OCI-LY7 (cell line): ENCODE results near the gene ACADVL. TPM values are rescaled to one million over a fixed set of nuclear protein-coding genes. Genes with fewer than 3 reads are reported as not detected.

Experiments
- BruUV-seq: library from RNA; stranded (reverse); fragments of 400-500 nt; replicated peaks from 2 replicates; lab custom pipeline; 2021; lab: Mats Ljungman, UMichigan
- CTCF ChIA-PET: fragments of 300-600 bp; sonication (Branson Sonifier 250); formaldehyde crosslinking; loops from one replicate; lab custom pipeline; 2022; ENCODE audit warnings: antibody characterized with exemption; ENCODE audit not compliant: unreplicated experiment; lab: Charles Lee
- POLR2A ChIA-PET: fragments of 300-600 bp; sonication (Branson Sonifier 250); formaldehyde crosslinking; loops from one replicate; lab custom pipeline; 2022; ENCODE audit warnings: antibody characterized with exemption; lab: Charles Lee
- DNase-seq: peaks from one replicate; pipeline ENCODE4 v3.0.0-alpha.2; 2015; ENCODE audit warnings: low spot score
- H2AFZ ChIP-seq: fragments of 200-600 bp; sonication (generic), shearing (Covaris generic); 2 replicates; pipeline ENCODE4 v1.6.1; 2014; ENCODE audit warnings: mild to moderate bottlenecking, antibody characterized with exemption, low read length, moderate library complexity
- H3K27ac ChIP-seq: fragments of 200-600 bp; sonication (generic); 2 replicates; pipeline ENCODE4 v1.5.1; 2014; ENCODE audit warnings: mixed run types, low read depth, mild to moderate bottlenecking, moderate library complexity, low read length, inconsistent platforms; ENCODE audit not compliant: poor library complexity, severe bottlenecking
- H3K36me3 ChIP-seq: fragments of 200-600 bp; sonication (generic); 2 replicates; pipeline ENCODE4 v1.6.1; 2014; ENCODE audit warnings: mild to moderate bottlenecking, antibody characterized with exemption, low read length, moderate library complexity, mixed read lengths; ENCODE audit not compliant: insufficient read depth
- H3K4me1 ChIP-seq: fragments of 200-600 bp; sonication (generic); 2 replicates; pipeline ENCODE4 v1.5.1; 2014; ENCODE audit warnings: mild to moderate bottlenecking, low read length; ENCODE audit not compliant: insufficient read depth, poor library complexity, severe bottlenecking
- H3K4me2 ChIP-seq: fragments of 200-600 bp; sonication (generic); 2 replicates; pipeline ENCODE4 v1.6.1; 2014; ENCODE audit warnings: mild to moderate bottlenecking, low read length
- H3K4me3 ChIP-seq: fragments of 200-600 bp; sonication (generic); 2 replicates; pipeline ENCODE4 v1.5.1; 2014; ENCODE audit warnings: mild to moderate bottlenecking, low read depth, low read length; ENCODE audit not compliant: poor library complexity, severe bottlenecking
- H3K79me2 ChIP-seq: fragments of 200-600 bp; sonication (generic); 2 replicates; pipeline ENCODE4 v1.6.1; 2016; ENCODE audit warnings: low read depth, mild to moderate bottlenecking, low read length, moderate library complexity, mixed read lengths; ENCODE audit not compliant: insufficient read depth
- H3K9me2 ChIP-seq: fragments of 200-600 bp; sonication (generic); 2 replicates; pipeline ENCODE4 v1.6.1; 2016; ENCODE audit warnings: mild to moderate bottlenecking, low read length, mixed read lengths; ENCODE audit not compliant: insufficient read depth
- H3K9me3 ChIP-seq: fragments of 200-600 bp; sonication (generic); 2 replicates; pipeline ENCODE4 v1.6.1; 2014; ENCODE audit warnings: mild to moderate bottlenecking, mixed run types, low read length, mixed read lengths
- H4K20me1 ChIP-seq: fragments of 200-600 bp; sonication (generic); 2 replicates; pipeline ENCODE4 v1.6.1; 2014; ENCODE audit warnings: mild to moderate bottlenecking, antibody characterized with exemption, low read length, moderate library complexity, mixed read lengths; ENCODE audit not compliant: insufficient read depth
- CTCF ChIP-seq: fragments of 200-600 bp; sonication (generic); conservative IDR thresholded peaks from 2 replicates; pipeline ENCODE4 v1.5.1; 2014; ENCODE audit warnings: mild to moderate bottlenecking, antibody characterized with exemption, low read length, moderate library complexity, mixed read lengths
- EZH2phosphoT487 ChIP-seq: fragments of 200-600 bp; sonication (generic); IDR thresholded peaks from 2 replicates; pipeline ENCODE4 v1.6.1; 2018; ENCODE audit warnings: low read depth, borderline replicate concordance, mild to moderate bottlenecking, mixed run types, antibody characterized with exemption, low read length, moderate library complexity, mixed read lengths
- intact Hi-C: fragments of 100-400 bp; cut with micrococcal nuclease; formaldehyde crosslinking; loops from one replicate; pipeline ENCODE4 v1.10.0; 2022; ENCODE audit not compliant: unreplicated experiment
- total RNA-seq, 2 experiments: library from RNA; depleted of rRNA in 1 of 2; stranded (reverse); fragments of >200 nt in 1 of 2; shearing (Covaris generic) in 1 of 2; gene quantifications; 2 replicates each; pipeline ENCODE4 v1.2.3, GENCODE V29; 2014 to 2022

ACADVL gene
- total RNA-seq, 2 experiments from 2014 or later, result 204 to 297 TPM

- Histone ChIP-seq H3K27ac (no peak overlapping the region), H3K4me3 (no peak overlapping the region), H3K4me1 (peaks cover 16% of the 10 kb centered on the region), H3K36me3 (peaks cover 83% of the 10 kb centered on the region), H4K20me1 (no peaks in the 10 kb centered on the region), H2AFZ (no peak overlapping the region), H3K9me3 (no peaks in the 10 kb centered on the region), H3K79me2 (no peaks in the 10 kb centered on the region; the same call in 1 of the 2 replicates), H3K4me2 (no peak overlapping the region), H3K9me2 (no peaks in the 10 kb centered on the region)
- ChIA-PET CTCF (no interaction called here), POLR2A (no interaction called here)
- no peak for DNase-seq
- BruUV-seq, result no TSS peak
- intact Hi-C loops, result no loop called here
- TF ChIP-seq EZH2phosphoT487 (no peak), CTCF (no peak)
Measured at GRCh38 chr17:7224110-7224509, 4.4 kb downstream of the ACADVL start.

GRCh38 chr17:7224661-7225111 lies 4.9 kb downstream of the ACADVL start:
- H3K79me2 ChIP-seq, result no peaks in the 10 kb centered on the region; the same call in 1 of the 2 replicates
- H3K36me3 ChIP-seq, result peaks cover 89% of the 10 kb centered on the region
- H3K4me2 ChIP-seq, result no peak overlapping the region
- ChIA-PET POLR2A (no interaction called here), CTCF (interaction anchor here (0.6 kb wide), 1 partner anchor 1043 kb away, joined by 3 read pairs; no protein-coding TSS in a partner anchor)
- no peak for DNase-seq
- TSS peak; percentile 80 for BruUV-seq
- H3K9me3 ChIP-seq, result no peaks in the 10 kb centered on the region
- TF ChIP-seq CTCF (no peak), EZH2phosphoT487 (no peak)
- intact Hi-C loops, result no loop called here
- no peak overlapping the region for H3K4me3 ChIP-seq
- H3K27ac ChIP-seq, result no peak overlapping the region
- H4K20me1 ChIP-seq, result no peaks in the 10 kb centered on the region
- H3K4me1 ChIP-seq, result peaks cover 11% of the 10 kb centered on the region
- H3K9me2 ChIP-seq, result no peaks in the 10 kb centered on the region
- no peak overlapping the region for H2AFZ ChIP-seq

GRCh38 chr17:7225711-7226331 lies 6.1 kb downstream of the ACADVL start:
- POLR2A ChIA-PET, result no interaction called here
- CTCF ChIA-PET, result no interaction called here
- no peak for TF ChIP-seq CTCF
- no peak for TF ChIP-seq EZH2phosphoT487

More at GRCh38 chr17:7225711-7226331, 6.1 kb downstream of the ACADVL start:
- peaks cover 5% of the 10 kb centered on the region for H3K4me1 ChIP-seq
- no peak overlapping the region for H3K27ac ChIP-seq
- H3K9me2 ChIP-seq, result no peaks in the 10 kb centered on the region
- intact Hi-C loops, result no loop called here
- H2AFZ ChIP-seq, result no peak overlapping the region
- H3K4me3 ChIP-seq, result no peak overlapping the region
- no peaks in the 10 kb centered on the region for H4K20me1 ChIP-seq
- DNase-seq, result no peak
- H3K36me3 ChIP-seq, result peaks cover 98% of the 10 kb centered on the region
- H3K4me2 ChIP-seq, result no peak overlapping the region
- H3K9me3 ChIP-seq, result no peaks in the 10 kb centered on the region
- no TSS peak for BruUV-seq
- H3K79me2 ChIP-seq, result peaks cover 5% of the 10 kb centered on the region; the same call in 1 of the 2 replicates
